Activated T-cell treated with anti-CD3 and anti-CD28 coated beads, Interleukin-2, amount 50 U/mL, for 48 hours (primary cell): ENCODE results near the gene E2F1.

ENCODE experiments used
- DNase-seq, 2 experiments: peaks; one replicate each; pipeline ENCODE4 v3.0.0-alpha.2; 2020

Gene E2F1

GRCh38 chr20:33656783-33657703 is 29.1 kb downstream of the E2F1 start:
- no peak for DNase-seq

- peak in 1 of 2 experiments; percentile 15 for DNase-seq
Observed at GRCh38 chr20:33656010-33656782, 30.0 kb downstream of the E2F1 start.

GRCh38 chr20:33655164-33655563 is 31.0 kb downstream of the E2F1 start:
- no peak for DNase-seq

- peak in 1 of 2 experiments; percentile 15 for DNase-seq
Observed at GRCh38 chr20:33654680-33655161, 31.5 kb downstream of the E2F1 start.

GRCh38 chr20:33653900-33654596 is 32.1 kb downstream of the E2F1 start:
- DNase-seq, result peak in 1 of 2 experiments; percentile 24

GRCh38 chr20:33653218-33653899 is 32.8 kb downstream of the E2F1 start:
- peak; percentile 53 to 62 for DNase-seq

- DNase-seq, result no peak
Observed at GRCh38 chr20:33651562-33652048, 34.6 kb downstream of the E2F1 start.

GRCh38 chr20:33650753-33651561 is 35.2 kb downstream of the E2F1 start:
- no peak for DNase-seq

GRCh38 chr20:33650111-33650752 is 36.0 kb downstream of the E2F1 start:
- DNase-seq, result no peak

GRCh38 chr20:33649201-33649681 is 36.9 kb downstream of the E2F1 start:
- no peak for DNase-seq

- peak in 1 of 2 experiments; percentile 18 for DNase-seq
Observed at GRCh38 chr20:33648396-33649004, 37.7 kb downstream of the E2F1 start.

GRCh38 chr20:33647603-33648395 is 38.4 kb downstream of the E2F1 start:
- DNase-seq, result no peak

GRCh38 chr20:33646959-33647602 is 39.1 kb downstream of the E2F1 start:
- peak in 1 of 2 experiments; percentile 13 for DNase-seq

GRCh38 chr20:33646191-33646590 is 40.0 kb downstream of the E2F1 start:
- no peak for DNase-seq

GRCh38 chr20:33645396-33645795 is 40.8 kb downstream of the E2F1 start:
- DNase-seq, result no peak

- no peak for DNase-seq
Observed at GRCh38 chr20:33645072-33645358, 41.2 kb downstream of the E2F1 start.

- no peak for DNase-seq
Observed at GRCh38 chr20:33644313-33645071, 41.7 kb downstream of the E2F1 start.

- DNase-seq, result no peak
Observed at GRCh38 chr20:33640287-33640686, 45.9 kb downstream of the E2F1 start.
